HG02943 (cell line): ENCODE results near the gene AP5M1.
"Not testable (repeated sequence)": the region's sequence is repeated elsewhere in the genome, so short reads cannot be mapped to it uniquely, and the experiment has no call there.

ENCODE experiments used
- ATAC-seq: cut with Tn5 transposase; IDR thresholded peaks from one replicate; pipeline ENCODE4 v1.9.1; 2021; ENCODE audit warnings: mild to moderate bottlenecking, low read depth, moderate library complexity; ENCODE audit not compliant: unreplicated experiment

The AP5M1 gene

DNA sequence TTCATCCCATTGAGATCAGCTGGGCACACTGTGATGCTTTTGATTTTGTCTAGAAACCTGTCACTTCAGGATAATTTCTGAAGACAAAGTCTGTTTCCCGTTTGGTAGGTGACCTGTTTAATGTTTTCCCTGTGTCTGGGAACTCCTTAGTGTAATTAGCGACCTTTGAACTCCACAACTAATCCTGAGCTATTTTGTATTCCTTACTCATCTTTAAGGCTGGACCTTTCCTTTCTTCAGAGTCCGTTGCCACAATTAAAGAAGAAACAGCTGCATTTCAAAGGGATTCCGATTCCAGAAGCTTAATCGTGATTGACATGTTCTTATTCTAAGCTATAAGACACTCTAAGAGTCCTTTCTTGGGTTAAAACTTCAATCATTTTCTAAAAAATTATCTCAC, 22.0 kb downstream of the AP5M1 start:
- ATAC-seq: no peak

DNA sequence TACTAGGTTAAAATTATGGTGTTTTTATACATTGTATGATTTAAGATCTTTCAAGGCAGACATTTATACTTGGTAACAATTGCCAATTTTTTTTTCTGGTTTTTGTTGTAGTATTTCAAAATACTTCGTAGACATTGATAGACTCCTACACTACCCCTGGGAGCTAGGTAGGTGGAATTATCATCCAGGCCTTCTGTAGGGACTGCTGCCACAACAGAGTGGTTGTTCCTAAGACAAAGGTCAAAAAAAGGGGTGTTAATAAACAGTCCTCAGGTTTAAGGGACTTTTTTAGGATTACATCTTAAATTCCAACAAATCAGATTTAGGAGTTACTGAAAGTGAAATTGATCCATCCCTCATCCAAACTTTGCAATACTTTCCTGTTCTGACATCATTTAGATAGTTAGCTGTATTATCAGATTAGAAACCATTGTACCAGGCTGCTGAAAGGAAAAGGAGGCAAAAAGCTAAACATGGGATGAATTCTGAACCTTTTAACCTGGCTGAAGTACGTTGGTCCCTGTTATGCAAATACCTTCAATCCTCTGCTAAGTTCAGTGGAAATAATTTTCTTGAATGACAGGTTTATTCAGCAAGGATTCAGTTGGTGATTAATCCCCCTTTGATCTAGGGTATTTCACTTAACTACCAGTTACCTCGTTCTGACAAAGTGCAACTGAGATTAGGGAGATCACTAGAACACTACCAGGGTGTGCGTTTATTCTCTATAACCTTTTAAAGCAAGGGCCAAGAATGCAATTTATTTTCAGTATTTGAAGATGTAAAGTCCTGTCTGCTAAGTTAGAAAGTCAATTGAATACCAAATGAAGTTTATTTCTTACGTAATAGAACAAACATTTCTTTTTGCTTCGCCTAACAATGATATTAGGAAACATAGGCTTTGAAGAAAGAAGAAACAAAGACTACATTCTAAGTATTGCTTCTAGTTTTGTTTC, 23.2 kb downstream of the AP5M1 start:
- ATAC-seq: no peak

DNA sequence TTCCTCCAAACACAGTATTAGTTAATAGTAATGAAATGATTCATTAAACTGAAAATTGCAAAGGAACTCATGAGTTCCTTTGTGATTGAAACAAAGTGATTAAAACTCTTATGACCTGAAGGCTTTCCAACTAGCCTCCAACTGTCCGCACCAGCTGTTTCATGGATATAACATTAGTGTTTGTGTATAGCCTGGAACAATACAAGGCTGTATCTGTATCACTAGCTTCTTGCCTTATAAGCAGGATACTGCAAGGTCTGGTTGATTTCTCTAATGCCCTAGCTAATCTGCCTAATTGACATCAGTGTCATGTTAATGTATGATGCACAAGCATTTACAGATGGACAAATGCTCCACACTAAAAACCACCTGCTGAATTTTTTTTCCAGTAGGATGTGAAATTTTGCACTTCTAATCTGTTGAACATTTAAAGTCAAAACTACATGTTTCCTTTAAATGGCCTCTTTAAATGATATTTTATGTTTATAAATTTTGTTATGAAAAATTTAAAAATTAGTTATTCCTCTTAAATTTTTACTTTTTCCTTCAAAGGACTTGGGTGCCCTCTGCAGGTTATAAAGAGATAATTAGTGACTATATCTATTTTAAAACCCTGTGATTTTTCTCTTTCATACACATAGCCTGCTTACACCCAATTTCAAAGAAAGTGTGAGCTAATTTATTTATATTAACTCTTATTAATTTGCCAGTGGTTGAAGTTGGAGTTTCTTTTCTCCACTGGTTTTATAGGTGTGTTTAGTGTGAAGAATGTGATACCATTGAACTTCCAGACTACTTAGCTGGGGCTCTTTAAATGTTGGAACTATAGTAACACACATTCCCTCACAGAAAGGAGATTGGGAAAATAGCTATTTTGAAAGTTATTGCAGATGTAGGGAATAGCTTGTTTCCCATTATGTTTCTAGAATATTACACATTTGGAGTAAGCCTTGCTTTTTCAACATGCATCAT, 25.4 kb downstream of the AP5M1 start:
- ATAC-seq: no peak

DNA sequence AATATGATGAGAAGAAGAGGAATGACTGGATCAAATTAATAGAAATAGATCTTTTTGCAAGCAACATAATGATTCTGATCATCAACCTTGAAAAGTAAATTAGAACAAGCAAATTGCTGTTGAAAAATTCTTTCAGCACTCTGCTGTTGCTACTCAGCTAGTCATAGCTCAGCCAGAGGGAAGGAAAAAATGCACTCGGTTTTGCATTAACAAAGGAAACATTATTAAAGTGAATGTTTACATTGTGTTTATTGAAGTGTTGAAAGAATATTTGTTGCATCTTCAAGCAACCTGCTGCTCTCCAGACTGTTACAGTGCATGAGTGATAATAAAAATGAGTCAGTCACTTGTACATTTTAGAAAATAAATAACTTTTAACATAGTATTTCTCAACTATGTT, 26.5 kb downstream of the AP5M1 start:
- ATAC-seq: no peak

DNA sequence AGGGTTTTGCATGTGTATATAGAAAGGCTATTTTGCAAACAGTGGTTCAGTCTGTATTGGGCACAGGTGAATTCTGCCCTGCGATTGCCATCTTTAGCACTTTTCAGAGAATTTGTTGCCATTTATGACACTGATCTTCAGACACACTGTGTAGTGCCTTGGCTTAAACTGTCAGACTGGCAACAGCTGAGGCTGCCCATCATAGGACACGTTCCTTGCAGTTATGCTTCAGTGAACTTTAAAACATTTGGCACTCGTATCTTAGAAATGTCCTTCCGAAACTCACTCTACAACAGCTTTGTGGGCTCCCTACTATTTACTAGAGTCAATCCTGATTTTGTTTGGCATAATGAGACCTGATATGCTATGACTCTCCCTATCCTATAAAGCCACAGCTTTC, 29.1 kb downstream of the AP5M1 start:
- ATAC-seq: no peak

DNA sequence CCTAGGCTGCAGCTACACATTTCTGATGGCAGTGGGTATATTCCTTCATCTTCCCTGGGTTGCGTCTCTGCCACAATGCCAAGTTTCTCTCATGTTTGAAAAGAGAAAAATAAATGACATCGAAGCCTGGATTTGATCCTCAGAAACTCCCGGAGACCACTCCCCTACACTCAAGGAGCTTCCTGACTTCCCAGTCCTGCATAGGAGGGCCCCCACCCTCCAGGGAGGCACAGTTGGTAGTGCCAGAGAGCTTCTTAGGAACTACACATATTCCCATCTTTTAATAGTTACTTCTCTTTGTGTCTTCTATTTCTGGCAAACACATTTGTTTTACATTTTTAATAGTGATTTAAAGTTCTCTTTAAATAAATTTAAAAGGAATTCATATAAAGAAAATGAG, 30.7 kb downstream of the AP5M1 start:
- ATAC-seq: no peak

DNA sequence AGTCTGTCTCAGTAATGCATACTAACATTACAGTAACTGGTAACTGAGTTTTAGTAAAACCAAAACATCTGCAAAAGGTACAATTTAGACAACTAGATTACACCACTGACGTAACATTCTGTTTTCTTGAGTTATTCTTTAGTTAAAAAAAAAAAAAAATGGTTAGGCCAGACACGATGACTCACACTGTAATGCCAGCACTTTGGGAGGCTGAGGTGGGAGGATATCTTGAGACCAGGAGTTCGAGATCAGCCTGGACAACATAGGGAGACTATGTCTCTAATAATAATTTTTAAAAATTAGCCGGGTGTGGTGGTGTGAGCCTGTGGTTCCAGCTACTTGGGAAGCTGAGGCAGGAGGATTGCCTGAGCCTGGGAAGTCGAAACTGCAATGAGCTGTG, 34.1 kb downstream of the AP5M1 start:
- ATAC-seq: no peak

DNA sequence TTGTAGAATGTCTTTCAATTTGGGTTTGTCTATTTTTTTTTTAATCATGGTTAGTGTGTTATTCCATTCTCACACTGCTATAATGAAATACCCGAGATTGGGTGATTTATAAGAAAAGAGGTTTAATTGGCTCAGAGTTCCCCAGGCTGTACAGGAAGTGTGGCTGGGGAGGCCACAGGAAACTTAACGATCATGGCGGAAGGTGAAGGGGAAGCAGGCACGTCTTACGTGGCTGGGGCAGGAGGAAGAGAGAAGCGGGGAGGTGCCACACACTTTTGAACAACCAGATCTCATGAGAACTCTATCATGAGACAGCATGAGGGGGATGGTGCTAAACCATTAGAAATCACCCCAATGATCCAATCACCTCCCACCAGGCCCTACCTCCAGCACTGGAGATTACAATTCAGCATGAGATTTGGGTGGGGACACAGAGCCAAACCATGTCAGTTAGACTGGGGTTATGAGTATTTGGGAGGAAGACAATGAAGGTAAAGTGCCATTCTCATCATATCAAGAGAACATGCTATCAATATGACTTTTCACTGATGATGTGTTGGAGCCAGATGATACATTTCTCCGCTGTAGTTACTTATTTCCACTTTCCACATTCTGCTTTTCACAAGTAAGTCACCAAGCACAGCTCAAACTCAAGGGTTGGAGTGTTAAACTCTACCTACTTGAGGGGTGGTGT, 45.8 kb downstream of the AP5M1 start:
- no peak for ATAC-seq

DNA sequence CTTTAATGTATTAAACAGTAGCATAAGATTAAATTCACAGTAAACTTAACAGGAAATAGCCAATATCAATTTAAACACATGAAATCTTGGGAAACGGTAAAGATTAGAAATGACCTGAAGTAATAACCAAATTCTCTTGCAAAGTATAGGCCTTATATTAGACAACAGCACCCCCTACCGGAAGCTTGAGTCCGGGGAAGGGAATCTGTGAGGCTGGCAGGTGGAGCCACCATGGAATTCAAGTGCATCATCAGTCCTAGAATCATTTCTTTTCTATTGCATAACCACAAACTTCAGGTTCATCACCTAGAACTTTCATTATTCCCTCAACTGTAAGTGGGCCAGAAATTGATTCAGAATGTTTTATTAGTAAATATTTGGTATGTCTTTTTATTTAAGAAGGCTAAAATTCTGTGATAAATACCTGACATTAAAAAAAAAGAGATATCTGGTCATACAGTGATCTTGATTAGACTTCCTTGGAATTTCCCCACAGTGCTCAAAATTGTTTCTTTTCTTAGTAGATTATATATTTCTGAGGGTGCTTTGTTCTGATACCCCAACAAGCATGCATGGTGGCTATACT, 48.6 kb downstream of the AP5M1 start:
- ATAC-seq: peak; percentile 69

DNA sequence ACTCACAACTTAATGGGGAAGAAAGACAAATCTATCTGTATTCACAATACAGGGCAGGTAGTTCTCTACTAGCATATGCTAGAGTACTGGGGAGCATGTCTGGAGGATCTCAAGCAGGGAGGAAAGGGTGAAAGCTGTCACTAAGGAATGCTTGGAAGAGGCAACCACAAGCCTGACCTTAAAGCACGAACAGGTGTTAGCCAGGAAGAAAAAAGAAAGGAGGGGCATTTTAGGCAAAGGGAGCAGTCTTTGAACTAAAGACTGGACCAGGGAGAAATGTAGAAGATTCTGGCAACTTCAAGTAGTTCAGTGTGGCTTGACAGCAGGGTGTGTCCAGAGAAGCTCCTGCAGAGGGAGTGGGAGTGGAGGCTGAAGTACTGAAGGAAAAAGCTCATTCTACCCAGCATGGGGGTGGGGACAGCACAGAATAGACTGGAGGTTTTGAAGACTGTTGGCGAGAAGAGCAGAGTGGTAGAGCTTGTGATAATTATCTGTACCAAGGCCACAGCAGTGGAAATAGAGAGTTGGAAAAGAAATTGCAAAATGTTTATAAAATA, 50.9 kb downstream of the AP5M1 start:
- no peak for ATAC-seq

DNA sequence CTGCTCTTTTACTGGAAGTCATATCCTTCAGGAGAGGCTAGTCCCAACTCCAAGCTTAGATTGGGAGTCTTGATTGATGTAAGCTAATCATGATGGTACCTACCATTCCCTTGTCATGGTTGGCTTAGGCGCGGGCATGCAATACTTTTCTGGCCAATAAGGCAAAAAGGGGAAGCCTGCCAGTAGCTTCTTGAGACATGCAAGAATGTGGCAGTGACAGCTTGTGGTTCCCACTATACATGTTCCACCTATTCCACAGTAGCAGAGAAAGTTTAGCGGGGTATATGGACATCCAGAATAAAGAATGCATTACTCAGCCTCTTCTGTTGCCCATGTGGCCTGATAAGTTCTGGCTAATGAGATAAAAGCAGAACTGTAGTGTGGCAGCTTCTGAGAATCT, 55.0 kb downstream of the AP5M1 start:
- no peak for ATAC-seq

DNA sequence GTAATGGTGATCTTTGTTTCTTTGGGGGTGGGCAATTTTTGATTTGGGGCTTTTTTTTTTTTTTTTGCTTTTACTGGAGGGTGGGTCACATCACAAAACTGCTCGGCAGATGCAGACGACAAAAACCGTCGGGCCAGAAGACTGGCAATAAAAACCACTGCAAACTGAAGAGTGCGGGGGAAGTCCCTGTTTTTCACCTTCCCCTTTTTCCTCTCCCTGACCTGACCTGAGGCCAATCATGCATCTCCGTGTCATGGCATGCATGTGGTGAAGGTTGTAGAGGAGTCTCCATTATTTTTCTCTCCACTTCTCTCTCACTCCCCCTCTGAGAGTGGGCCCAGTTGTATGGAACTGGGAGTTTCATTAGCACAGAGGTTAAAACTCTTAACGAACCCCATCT, 57.5 kb downstream of the AP5M1 start:
- ATAC-seq: no peak

DNA sequence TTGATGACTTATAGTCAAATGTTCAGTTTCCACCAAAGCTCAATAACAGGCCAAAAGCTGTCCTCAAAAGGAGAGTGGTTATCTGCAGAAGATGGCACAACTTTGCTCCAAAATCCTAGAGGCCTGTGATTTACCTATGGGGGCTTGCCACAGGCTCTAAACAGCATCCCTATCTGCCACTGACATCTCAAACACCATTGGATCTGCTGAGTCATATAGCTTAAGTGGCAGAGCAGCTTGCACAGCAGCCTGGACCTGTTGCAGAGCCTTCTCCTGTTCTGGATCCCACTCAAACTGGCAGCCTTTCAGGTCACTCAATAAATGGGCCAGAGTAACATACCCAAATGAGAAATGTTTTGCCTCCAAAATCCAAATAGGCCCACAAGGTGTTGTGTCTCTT, 61.1 kb downstream of the AP5M1 start:
- ATAC-seq: no peak

DNA sequence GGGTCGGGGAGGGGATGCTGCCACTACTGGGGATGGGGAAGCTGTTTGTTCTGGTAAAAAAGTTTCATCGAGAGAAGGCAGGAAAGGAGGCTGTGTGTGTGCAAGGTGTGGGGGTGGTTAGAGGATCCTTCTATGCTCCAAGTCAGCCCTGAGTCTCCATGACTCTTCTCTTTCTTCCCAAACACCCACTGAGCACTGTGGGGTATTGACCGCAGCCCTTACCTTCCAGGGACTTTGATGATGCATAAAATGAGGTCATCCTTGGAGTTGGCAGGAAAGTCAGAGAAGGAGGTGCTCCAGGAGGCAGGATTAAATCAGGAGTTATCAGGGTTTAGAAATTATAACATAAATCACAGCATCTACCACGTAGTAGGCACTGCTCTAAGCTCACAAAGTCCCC, 63.7 kb downstream of the AP5M1 start:
- not testable (repeated sequence) for ATAC-seq

DNA sequence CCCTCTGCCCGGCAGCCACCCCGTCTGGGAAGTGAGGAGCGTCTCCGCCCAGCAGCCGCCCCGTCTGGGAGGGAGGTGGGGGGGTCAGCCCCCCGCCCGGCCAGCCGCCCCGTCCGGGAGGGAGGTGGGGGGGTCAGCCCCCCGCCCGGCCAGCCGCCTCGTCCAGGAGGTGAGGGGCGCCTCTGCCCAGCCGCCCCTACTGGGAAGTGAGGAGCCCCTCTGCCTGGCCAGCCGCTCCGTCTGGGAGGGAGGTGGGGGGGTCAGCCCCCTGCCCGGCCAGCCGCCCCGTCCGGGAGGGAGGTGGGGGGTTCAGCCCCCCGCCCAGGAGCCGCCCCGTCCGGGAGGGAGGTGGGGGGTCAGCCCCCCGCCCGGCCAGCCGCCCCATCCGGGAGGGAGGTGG, 65.0 kb downstream of the AP5M1 start:
- ATAC-seq: not testable (repeated sequence)

DNA sequence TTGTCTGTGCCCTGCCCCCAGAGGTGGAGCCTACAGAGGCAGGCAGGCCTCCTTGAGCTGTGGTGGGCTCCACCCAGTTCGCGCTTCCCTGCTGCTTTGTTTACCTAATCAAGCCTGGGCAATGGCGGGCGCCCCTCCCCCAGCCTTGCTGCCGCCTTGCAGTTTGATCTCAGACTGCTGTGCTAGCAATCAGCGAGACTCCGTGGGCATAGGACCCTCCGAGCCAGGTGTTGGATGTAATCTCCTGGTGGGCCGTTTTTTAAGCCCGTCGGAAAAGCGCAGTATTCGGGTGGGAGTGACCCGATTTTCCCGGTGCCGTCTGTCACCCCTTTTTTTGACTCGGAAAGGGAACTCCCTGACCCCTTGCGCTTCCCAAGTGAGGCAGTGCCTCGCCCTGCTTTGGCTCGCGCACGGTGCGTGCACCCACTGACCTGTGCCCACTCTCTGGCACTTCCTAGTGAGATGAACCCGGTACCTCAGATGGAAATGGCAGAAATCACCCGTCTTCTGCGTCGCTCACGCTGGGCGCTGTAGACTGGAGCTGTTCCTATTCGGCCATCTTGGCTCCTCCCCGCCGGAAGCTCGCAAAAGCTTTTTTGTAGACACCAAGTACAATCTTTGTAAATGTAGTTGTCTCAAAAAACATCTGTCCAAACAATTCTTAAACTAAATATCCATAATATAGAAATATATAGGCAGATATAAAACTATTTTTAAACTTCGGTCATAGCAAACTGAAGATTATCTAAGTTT, 75.0 kb downstream of the AP5M1 start:
- ATAC-seq: not testable (repeated sequence)

DNA sequence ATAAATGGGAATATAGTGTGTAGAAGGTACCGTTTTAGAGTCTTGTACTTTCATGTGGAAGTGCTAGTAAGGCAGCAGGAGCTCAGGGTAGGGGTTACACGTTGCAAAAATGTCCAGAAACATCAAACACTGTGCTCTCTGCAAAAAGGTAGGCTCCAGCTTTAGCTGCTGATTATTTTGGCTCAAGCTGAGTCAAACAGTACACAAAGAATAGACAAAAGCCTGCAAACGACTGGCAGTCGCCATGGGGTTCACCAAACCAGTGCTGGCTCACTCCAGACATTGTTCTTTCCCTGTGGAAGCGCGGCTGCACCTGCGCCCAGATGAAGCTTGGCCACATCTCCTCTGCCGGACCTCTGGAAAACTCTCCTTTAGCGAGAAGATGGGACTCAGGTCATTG, 76.3 kb downstream of the AP5M1 start:
- no peak for ATAC-seq

DNA sequence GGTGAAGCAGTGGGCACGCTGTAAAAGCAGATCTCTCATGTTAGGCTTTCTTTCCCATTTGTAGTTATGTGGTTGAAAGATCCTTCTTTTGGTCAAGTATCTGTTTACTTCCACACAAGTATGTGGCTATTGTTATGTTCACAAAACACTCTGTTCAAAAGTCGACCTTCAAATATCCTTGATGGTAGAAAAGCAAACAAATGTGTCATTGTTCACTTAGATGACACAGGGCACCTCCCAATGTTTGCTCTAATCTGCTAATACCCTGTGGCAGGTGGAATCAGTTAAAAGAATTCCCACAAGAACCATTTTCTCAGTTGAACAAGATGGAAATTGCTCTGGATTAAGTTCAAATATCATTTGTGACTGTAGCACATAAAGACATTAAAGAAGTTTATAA, 78.0 kb downstream of the AP5M1 start:
- no peak for ATAC-seq
